Heart right ventricle (tissue), 16 donors: Measurements from ENCODE around the gene SNPH. TPM values are rescaled to one million over a fixed set of nuclear protein-coding genes. Genes with fewer than 3 reads are reported as not detected.
"Not testable (repeated sequence)": the region's sequence is repeated elsewhere in the genome, so short reads cannot be mapped to it uniquely, and the experiment has no call there.

ENCODE experiments used
- ATAC-seq, 8 donors: fragments of 200-7000 bp; cut with Tn5 transposase; one replicate each; pipeline ENCODE4 v1.9.1; 2020; ENCODE audit warnings: mild to moderate bottlenecking in 8 of 8, moderate library complexity in 8 of 8, moderate number of reproducible peaks in 1 of 8
- DNase-seq, 2 donors: peaks; one replicate each; pipeline ENCODE4 v3.0.0-alpha.2; 2020
- H3K27ac ChIP-seq, 10 donors: fragments of 200-600 bp; sonication (generic) in 2 of 10; one replicate each; pipeline versions ENCODE4 v1.5.0 to v1.8.0; 2020 to 2022; ENCODE audit warnings: mild to moderate bottlenecking in 3 of 10
- H3K27me3 ChIP-seq, 7 donors: fragments of 200-600 bp; one replicate each; pipeline ENCODE4 v1.8.0; 2021 to 2022; ENCODE audit warnings: mild to moderate bottlenecking in 2 of 7
- H3K36me3 ChIP-seq, 9 donors: fragments of 200-600 bp; sonication (generic) in 1 of 9; one replicate each; pipeline versions ENCODE4 v1.5.0 to v1.8.0; 2020 to 2022; ENCODE audit warnings: mild to moderate bottlenecking in 2 of 9
- H3K4me1 ChIP-seq, 9 donors: fragments of 200-600 bp; sonication (generic) in 1 of 9; one replicate each; pipeline versions ENCODE4 v1.5.0 to v1.8.0; 2020 to 2022; ENCODE audit warnings: mild to moderate bottlenecking in 4 of 9
- H3K4me3 ChIP-seq, 10 donors: fragments of 200-600 bp; sonication (generic) in 2 of 10; one replicate each; pipeline versions ENCODE4 v1.5.0 to v1.8.0; 2020 to 2022; ENCODE audit warnings: mild to moderate bottlenecking in 7 of 10, moderate library complexity in 2 of 10
- H3K9me3 ChIP-seq, 11 donors: fragments of 200-600 bp in 10 of 11; sonication (generic) in 2 of 11; one replicate each; pipeline versions ENCODE4 v1.5.0 to v1.8.0; 2013 to 2022; ENCODE audit warnings: mild to moderate bottlenecking in 2 of 11, control low read depth in 1 of 11, moderate library complexity in 1 of 11
- CTCF ChIP-seq, 9 donors: fragments of 200-600 bp; sonication (generic) in 2 of 9; IDR thresholded peaks; one replicate each; pipeline versions ENCODE4 v1.5.0 to v1.8.0; 2021 to 2022; ENCODE audit warnings: antibody characterized with exemption in 9 of 9, mild to moderate bottlenecking in 5 of 9, moderate library complexity in 1 of 9
- WGBS, 2 donors: extraction: QIAGEN DNeasy Blood & Tissue Kit; methylation state at CpG; one replicate each; pipeline ENCODE4 v1.1.7; 2013; ENCODE audit warnings: inconsistent platforms in 1 of 2; 5-methylcytosine and 5-hydroxymethylcytosine counted together
- intact Hi-C, 10 donors: fragments of 100-400 bp; cut with DNase I; formaldehyde crosslinking; loops; one replicate each; pipeline versions ENCODE4 v1.11.1 to v1.14.2; 2022
- long read RNA-seq, 3 donors: library from polyadenylated mRNA; unstranded; transcript quantifications; one replicate each; pipeline ENCODE4 v2.0.0, GENCODE V29; 2020 to 2021
- polyA plus RNA-seq, 2 donors: library from polyadenylated mRNA; stranded (reverse); fragments of 200-250 nt; gene quantifications; one replicate each; pipeline ENCODE4 v1.2.3, GENCODE V29; 2013
- total RNA-seq, 10 donors: library from RNA; stranded (reverse); fragmentation: NEBNext Ultra II Directional in 3 of 10; extraction: Animal tissue kit (Norgen Biotek cat#: 25700) in 3 of 10; gene quantifications; one replicate each; pipeline versions ENCODE4 v1.2.1 to v1.2.4, GENCODE V29; 2021 to 2023
- donor health status: Arrhythmogenic right ventricular cardiomyopathy.
- donor health status: ischemic (EF 13 %, LVEDD 7.1; RV severe dilation, severe dysfunction).
- donor health status: healthy with polysubstance abuse.
- donor health status: DM: no; HTN: yes; CAD: no.
- donor health status: DM: no; HTN: no; CAD: no.
- donor health status: ischemic (EF 25% LVEDD 6.9; RV normal size, moderate dysfunction).
- donor health status: ischemic (EF 25% LVEDD 5.7; RV mildly dilated, moderate dysfunction).
- donor health status: healthy.
- donor health status: DM: yes; HTN: yes; CAD: no.
- donor health status: Ischemic cardiomyopathy.
- donor health status: ischemic (EF 35%, LVEDD 5.7; RV mildly dilated, moderate dysfunction).
- donor health status: nonischemic (EF 11% LVEDD 7.7; RV severe dilation, severe dysfunction).
- donor health status: DM: yes; HTN: yes; CAD: no.
- donor health status: PGD.
- donor health status: ischemic (EF 29% LVEDD 5.4; RV normal size, mild dysfunction).
- donor health status: nonischemic (EF 23%, LVEDD 6.1; RV moderate dilation, normal function).

SNPH gene
- 10 to 100 TPM in 6 of 10 donors, 1 to 10 TPM in 4; 6.0 to 14.3 (median 11.3) TPM for total RNA-seq
- polyA plus RNA-seq, result 1 to 10 TPM; 1.5 to 4.8 TPM
- long read RNA-seq, donor 1, full-length matches to known transcripts, result 2 of 22 reads
- long read RNA-seq, donor 1, partial matches to known transcripts, result 0 of 22 reads
- long read RNA-seq, donor 1, other reads (novel, unspliced or antisense), result 20 of 22 reads
- long read RNA-seq, donor 2, partial matches to known transcripts, result 0 of 38 reads
- long read RNA-seq, donor 2, other reads (novel, unspliced or antisense), result 38 of 38 reads
- long read RNA-seq, donor 3, partial matches to known transcripts, result 3 of 28 reads
- long read RNA-seq, donor 3, other reads (novel, unspliced or antisense), result 25 of 28 reads

- peak in 1 of 9 donors; percentile 12 for TF ChIP-seq CTCF (IDR thresholded peaks at IDR 0.05)
- peaks cover 0 to 27% (median 18%) of the 10 kb centered on the region in 9 donors for H3K4me1 ChIP-seq
- ATAC-seq (peak; percentile 89 to 94 (median 91)), DNase-seq (peak; percentile 65 to 81)
- H3K4me3 ChIP-seq, result peak within 1 kb of the TSS; percentile 42 to 96 (median 88)
- intact Hi-C loops, result no loop called here
- peaks cover 0 to 12% (median 0%) of the 10 kb centered on the region in 11 donors for H3K9me3 ChIP-seq
- peaks cover 0 to 35% (median under 1%) of the 10 kb centered on the region in 7 donors for H3K27me3 ChIP-seq
- peak within 1 kb of the TSS in 9 of 10 donors; percentile 40 to 78 (median 62) for H3K27ac ChIP-seq
- H3K36me3 ChIP-seq, result no peaks in the 10 kb centered on the region
- 0% methylated on average over 55 to 61 of the region's 61 CpGs for WGBS, 2 donors
These were observed at the start of gene SNPH for GRCh38 chr20:1266167-1266973. SNPH (plus strand) TSS chr20:1266294; CDS start chr20:1296240, 29,946 bp downstream.

- H3K4me1 ChIP-seq, DNase-seq, H3K9me3 ChIP-seq, H3K4me3 ChIP-seq, ATAC-seq, H3K27ac ChIP-seq, H3K36me3 ChIP-seq: not testable (repeated sequence)
- peaks cover 0 to 17% (median 4%) of the 10 kb centered on the region in 7 donors for H3K27me3 ChIP-seq
- intact Hi-C loops, result loop anchor here in 4 of 10 donors (10.0 kb wide), 4 partner anchors 102 to 412 kb away; partner anchors contain the start of gene PSMF1 (in 1 of the 4)
- WGBS, 2 donors, result 81 to 84% methylated on average over 19 of the region's 19 CpGs
These were observed 49.3 kb upstream of the SNPH start for GRCh38 chr20:1216527-1217427.

GRCh38 chr20:1222750-1223149, 43.3 kb upstream of the SNPH start:
- Histone ChIP-seq H3K4me1 (peaks cover 0 to 14% (median 12%) of the 10 kb centered on the region in 9 donors), H3K9me3 (peaks cover 0 to 10% (median 0%) of the 10 kb centered on the region in 11 donors), H3K27me3 (peaks cover 0 to 19% (median 12%) of the 10 kb centered on the region in 7 donors)
- ATAC-seq, DNase-seq, H3K27ac ChIP-seq, intact Hi-C loops, H3K4me3 ChIP-seq, H3K36me3 ChIP-seq: not testable (repeated sequence)
- 86 to 90% methylated on average over 3 to 4 of the region's 4 CpGs for WGBS, 2 donors

GRCh38 chr20:1224205-1224890, 41.7 kb upstream of the SNPH start:
- intact Hi-C loops, result no loop called here
- H3K27ac ChIP-seq, result no peak overlapping the region
- no peaks in the 10 kb centered on the region for H3K36me3 ChIP-seq
- 79 to 81% methylated on average over 20 of the region's 20 CpGs for WGBS, 2 donors
- peaks cover 0 to 10% (median 0%) of the 10 kb centered on the region in 11 donors for H3K9me3 ChIP-seq
- H3K4me1 ChIP-seq, result peaks cover 0 to 14% (median 12%) of the 10 kb centered on the region in 9 donors
- peaks cover 0 to 35% (median 27%) of the 10 kb centered on the region in 7 donors for H3K27me3 ChIP-seq
- DNase-seq, result no peak
- ATAC-seq, result no peak
- H3K4me3 ChIP-seq, result no peak overlapping the region
- no peak for TF ChIP-seq CTCF (IDR thresholded peaks at IDR 0.05)
